Measurements from ENCODE around the gene TCERG1L.

GRCh38 chr10:131174651-131175540 is 136.6 kb downstream of the TCERG1L start:
- TF ChIP-seq POLR2A (IDR thresholded peaks at IDR 0.05): no peak
- no peak for TF ChIP-seq CTCF (IDR thresholded peaks at IDR 0.05 in 8 of 11, conservative IDR thresholded peaks at IDR 0.05 in 3 of 11)
